Vagina (tissue), 2 donors: ENCODE measurements around the gene BUD23. TPM values are rescaled to one million over a fixed set of nuclear protein-coding genes. Genes with fewer than 3 reads are reported as not detected.
A peak's percentile ranks its signal among the peaks of the same experiment; 100 is the strongest.
"Not testable (repeated sequence)": the region's sequence is repeated elsewhere in the genome, so short reads cannot be mapped to it uniquely, and the experiment has no call there.

Source experiments
- DNase-seq, 2 donors: peaks; one replicate each; pipeline ENCODE4 v3.0.0-alpha.2; 2017; ENCODE audit errors: extremely low spot score in 2 of 2
- H3K27ac ChIP-seq: fragments of 200-600 bp; sonication (generic); one replicate; pipeline ENCODE4 v1.5.1; 2019
- H3K27me3 ChIP-seq: fragments of 200-600 bp; sonication (generic); one replicate; pipeline ENCODE4 v1.5.1; 2019
- H3K36me3 ChIP-seq, 2 donors: fragments of 200-600 bp; sonication (generic); one replicate each; pipeline ENCODE4 v1.5.1; 2017 to 2019
- H3K4me1 ChIP-seq: fragments of 200-600 bp; sonication (generic); one replicate; pipeline ENCODE4 v1.5.1; 2019
- H3K4me3 ChIP-seq, 2 donors: fragments of 200-600 bp; sonication (generic); 1 replicate in 1 of 2; 2 replicates in 1 of 2; pipeline ENCODE4 v1.5.1; 2016 to 2019
- H3K9me3 ChIP-seq: fragments of 200-600 bp; sonication (generic); one replicate; pipeline ENCODE4 v1.5.1; 2019
- CTCF ChIP-seq, 3 experiments: fragments of 450-650 bp in 2 of 3; fragments of 200-600 bp in 1 of 3; sonication (generic) in 1 of 3; IDR thresholded peaks; one replicate each; pipeline ENCODE4 v1.5.1; 2017 to 2019; ENCODE audit warnings: antibody characterized with exemption in 3 of 3, mild to moderate bottlenecking in 2 of 3, moderate library complexity in 2 of 3
- POLR2A ChIP-seq, 2 donors: fragments of 450-650 bp; IDR thresholded peaks; one replicate each; pipeline ENCODE4 v1.6.1; 2017; ENCODE audit warnings: antibody characterized with exemption in 2 of 2, mild to moderate bottlenecking in 2 of 2, moderate library complexity in 2 of 2
- POLR2AphosphoS5 ChIP-seq, 2 donors: sonication (generic); formaldehyde crosslinking; IDR thresholded peaks; one replicate each; pipeline ENCODE4 v1.9.0; 2017; ENCODE audit warnings: antibody characterized with exemption in 2 of 2, mild to moderate bottlenecking in 2 of 2, low read depth in 1 of 2; ENCODE audit not compliant: insufficient read depth in 1 of 2
- intact Hi-C: fragments of 100-400 bp; cut with DNase I; formaldehyde crosslinking; loops from one replicate; pipeline ENCODE4 v1.15.1; 2023
- total RNA-seq: library from RNA; depleted of rRNA; stranded (reverse); fragments of >200 nt; gene quantifications from one replicate; pipeline ENCODE4 v1.2.3, GENCODE V29; 2016

The BUD23 gene
- total RNA-seq, 1 donor from 2014 or later: 49.8 TPM

- Histone ChIP-seq H3K4me1 (peaks cover 36% of the 10 kb centered on the region), H3K4me3 (no peak overlapping the region), H3K9me3 (no peaks in the 10 kb centered on the region), H3K27ac (no peak overlapping the region), H3K27me3 (no peaks in the 10 kb centered on the region), H3K36me3 (no peaks in the 10 kb centered on the region)
- DNase-seq: no peak
- TF ChIP-seq POLR2A (IDR thresholded peaks at IDR 0.05) (no peak), POLR2AphosphoS5 (IDR thresholded peaks at IDR 0.05; ENCODE audit: insufficient read depth in 1 of 2, low read depth in 1 of 2) (no peak), CTCF (IDR thresholded peaks at IDR 0.05) (no peak)
- intact Hi-C loops: no loop called here
These were observed 23.7 kb downstream of the BUD23 start for GRCh38 chr7:73707045-73707631.

GRCh38 chr7:73708961-73709549 lies 25.7 kb downstream of the BUD23 start:
- H3K9me3 ChIP-seq: no peaks in the 10 kb centered on the region
- no peak for TF ChIP-seq POLR2A (IDR thresholded peaks at IDR 0.05)
- no peak for TF ChIP-seq POLR2AphosphoS5 (IDR thresholded peaks at IDR 0.05; ENCODE audit: insufficient read depth in 1 of 2, low read depth in 1 of 2)
- TF ChIP-seq CTCF (IDR thresholded peaks at IDR 0.05): no peak
- H3K27ac ChIP-seq: no peak overlapping the region
- no peak for DNase-seq
- no peak overlapping the region for H3K4me3 ChIP-seq
- H3K36me3 ChIP-seq: no peaks in the 10 kb centered on the region
- H3K27me3 ChIP-seq: no peaks in the 10 kb centered on the region
- intact Hi-C loops: no loop called here
- H3K4me1 ChIP-seq: peaks cover 29% of the 10 kb centered on the region

DNA sequence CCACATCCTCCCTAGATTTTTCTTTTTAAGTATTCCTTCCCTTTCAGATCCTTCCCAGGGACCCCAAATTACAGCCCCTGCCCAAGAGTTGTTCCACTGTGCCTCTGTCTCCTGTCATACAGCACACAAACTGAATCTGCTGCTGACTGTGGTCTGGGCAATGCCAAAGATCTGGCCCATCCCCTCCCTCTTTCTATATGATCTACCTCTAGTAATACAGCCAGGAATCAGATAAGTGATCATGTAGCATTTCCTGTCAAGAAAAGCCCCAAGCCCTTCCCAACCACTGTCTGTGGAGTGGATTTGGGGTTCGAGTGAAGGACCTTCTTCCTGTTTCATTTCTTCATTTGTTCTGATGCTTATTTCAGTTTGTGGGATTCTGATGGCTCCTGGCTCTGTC lies 29.4 kb downstream of the BUD23 start:
- H3K27ac ChIP-seq: no peak overlapping the region
- H3K4me1 ChIP-seq: peaks cover 32% of the 10 kb centered on the region
- no peaks in the 10 kb centered on the region for H3K36me3 ChIP-seq
- H3K27me3 ChIP-seq: no peaks in the 10 kb centered on the region
- no peak overlapping the region for H3K4me3 ChIP-seq
- intact Hi-C loops: no loop called here
- H3K9me3 ChIP-seq: no peaks in the 10 kb centered on the region
- no peak for DNase-seq
- no peak for TF ChIP-seq CTCF (IDR thresholded peaks at IDR 0.05)
- no peak for TF ChIP-seq POLR2AphosphoS5 (IDR thresholded peaks at IDR 0.05; ENCODE audit: insufficient read depth in 1 of 2, low read depth in 1 of 2)
- no peak for TF ChIP-seq POLR2A (IDR thresholded peaks at IDR 0.05)

DNA sequence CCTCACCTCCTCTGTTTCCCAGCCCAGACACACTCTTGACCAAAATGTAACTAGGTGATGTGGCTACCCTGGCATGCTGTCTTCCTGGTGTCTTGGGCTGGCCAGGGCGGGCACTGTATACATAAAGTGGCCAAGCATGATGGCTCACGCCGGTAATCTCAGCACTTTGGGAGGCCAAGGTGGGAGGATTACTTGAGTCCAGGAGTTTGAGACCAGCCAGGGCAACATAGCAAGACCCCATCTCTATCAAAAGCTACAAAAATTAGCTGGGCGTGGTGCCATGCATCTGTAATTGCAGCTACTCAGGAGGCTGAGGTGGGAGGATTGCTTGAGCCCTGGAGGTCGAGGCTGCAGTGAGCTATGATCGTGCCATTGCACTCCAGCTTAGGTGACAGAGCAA lies 29.9 kb downstream of the BUD23 start:
- H3K27me3 ChIP-seq, H3K4me3 ChIP-seq, H3K27ac ChIP-seq, H3K9me3 ChIP-seq, H3K36me3 ChIP-seq, intact Hi-C loops, DNase-seq: not testable (repeated sequence)
- peaks cover 37% of the 10 kb centered on the region for H3K4me1 ChIP-seq

- intact Hi-C loops: no loop called here
- no peak for TF ChIP-seq POLR2A (IDR thresholded peaks at IDR 0.05)
- TF ChIP-seq POLR2AphosphoS5 (IDR thresholded peaks at IDR 0.05; ENCODE audit: insufficient read depth in 1 of 2, low read depth in 1 of 2): peak; percentile 17 to 51
- peaks cover 46% of the 10 kb centered on the region for H3K4me1 ChIP-seq
These were observed 32.4 kb downstream of the BUD23 start for GRCh38 chr7:73715648-73716317.

More at GRCh38 chr7:73715648-73716317, 32.4 kb downstream of the BUD23 start:
- Histone ChIP-seq H3K27ac (peak overlapping the region; percentile 71), H3K4me3 (no peak overlapping the region), H3K36me3 (no peaks in the 10 kb centered on the region), H3K27me3 (no peaks in the 10 kb centered on the region), H3K9me3 (no peaks in the 10 kb centered on the region)
- DNase-seq: no peak
